B cell (primary cell): ENCODE data around the gene SLIRP. TPM values are rescaled to one million over a fixed set of nuclear protein-coding genes. Genes with fewer than 3 reads are reported as not detected.

Experiments used
- ATAC-seq: fragments of 200-7000 bp; cut with Tn5 transposase; one replicate; pipeline ENCODE4 v1.10.0; 2021; ENCODE audit warnings: low read depth, mild to moderate bottlenecking, moderate number of reproducible peaks, moderate library complexity
- CTCF ChIA-PET: fragments of 350-600 bp; sonication (Branson Sonifier 250); formaldehyde crosslinking; loops from one replicate; lab custom pipeline; 2021; ENCODE audit warnings: antibody characterized with exemption, inconsistent platforms; lab: Charles Lee
- POLR2A ChIA-PET: fragments of 350-600 bp; sonication (Branson Sonifier 250); formaldehyde crosslinking; loops from one replicate; lab custom pipeline; 2021; ENCODE audit warnings: antibody characterized with exemption; lab: Charles Lee
- DNase-seq: peaks from one replicate; pipeline ENCODE4 v3.0.0; 2013
- H2AFZ ChIP-seq: 2 replicates; pipeline ENCODE4 v1.6.1; 2012; ENCODE audit warnings: mild to moderate bottlenecking, low read depth, low read length; ENCODE audit not compliant: insufficient read depth, poor library complexity, severe bottlenecking
- H3K27ac ChIP-seq, 2 donors: 1 replicate in 1 of 2; 2 replicates in 1 of 2; pipeline ENCODE4 v1.5.1; 2012 to 2013; ENCODE audit warnings: low read length in 2 of 2, mild to moderate bottlenecking in 2 of 2, moderate library complexity in 1 of 2
- H3K27me3 ChIP-seq, 4 experiments: fragments of 200-600 bp in 1 of 4; sonication (generic) in 1 of 4; replicated peaks in 1 of 4; 1 replicate in 2 of 4; 2 replicates in 2 of 4; pipeline versions ENCODE4 v1.6.1 to v1.7.0; 2013 to 2016; ENCODE audit warnings: low read length in 3 of 4, mild to moderate bottlenecking in 2 of 4, mixed read lengths in 1 of 4, moderate library complexity in 1 of 4; ENCODE audit not compliant: insufficient read depth in 4 of 4, control insufficient read depth in 3 of 4; ENCODE audit errors: control extremely low read depth in 1 of 4
- H3K36me3 ChIP-seq, 2 experiments: replicated peaks in 1 of 2; 1 replicate in 1 of 2; 2 replicates in 1 of 2; pipeline versions ENCODE4 v1.6.1 to v1.7.1; 2013; ENCODE audit warnings: low read length in 1 of 2; ENCODE audit not compliant: insufficient read depth in 2 of 2, control insufficient read depth in 1 of 2; ENCODE audit errors: control extremely low read depth in 1 of 2, extremely low read depth in 1 of 2
- H3K4me1 ChIP-seq, 2 donors: fragments of 200-600 bp in 1 of 2; sonication (generic) in 1 of 2; 1 replicate in 1 of 2; 2 replicates in 1 of 2; pipeline versions ENCODE4 v1.5.1 to v1.6.1; 2013 to 2017; ENCODE audit warnings: low read length in 2 of 2; ENCODE audit not compliant: control insufficient read depth in 2 of 2, insufficient read depth in 2 of 2
- H3K4me2 ChIP-seq: replicated peaks from 2 replicates; pipeline ENCODE3; 2012; ENCODE audit warnings: mild to moderate bottlenecking, low read depth, low read length; ENCODE audit not compliant: poor library complexity, severe bottlenecking
- H3K4me3 ChIP-seq, 5 experiments: fragments of 200-600 bp in 1 of 5; sonication (generic) in 1 of 5; 1 replicate in 3 of 5; 2 replicates in 2 of 5; pipeline versions ENCODE4 v1.5.1 to v1.7.0; 2011 to 2016; ENCODE audit warnings: low read length in 4 of 5, mild to moderate bottlenecking in 4 of 5, low read depth in 2 of 5, control low read depth in 1 of 5, moderate library complexity in 1 of 5; ENCODE audit not compliant: insufficient read depth in 1 of 5; ENCODE audit errors: control extremely low read depth in 1 of 5, extremely low read depth in 1 of 5
- H3K79me2 ChIP-seq: fragments of 200-600 bp; sonication (generic); one replicate; pipeline ENCODE4 v1.6.0; 2016; ENCODE audit warnings: low read length; ENCODE audit not compliant: control insufficient read depth, insufficient read depth
- H3K9ac ChIP-seq: fragments of 200-600 bp; sonication (generic); 2 replicates; pipeline ENCODE4 v1.6.1; 2017; ENCODE audit warnings: mild to moderate bottlenecking, low read length, moderate library complexity
- H3K9me3 ChIP-seq, 3 donors: one replicate each; pipeline versions ENCODE4 v1.6.1 to v1.7.1; 2013; ENCODE audit warnings: low read length in 2 of 3; ENCODE audit not compliant: control insufficient read depth in 2 of 3, insufficient read depth in 1 of 3; ENCODE audit errors: control extremely low read depth in 1 of 3
- H4K20me1 ChIP-seq: 2 replicates; pipeline ENCODE4 v1.6.0; 2012; ENCODE audit warnings: mild to moderate bottlenecking, low read length; ENCODE audit not compliant: insufficient read depth, control insufficient read depth, poor library complexity, severe bottlenecking
- H3K27ac Mint-ChIP-seq: one replicate; pipeline ENCODE4 v1.8.0; 2021; ENCODE audit warnings: mixed read lengths
- H3K27me3 Mint-ChIP-seq: one replicate; pipeline ENCODE4 v1.8.0; 2021; ENCODE audit warnings: mixed read lengths
- H3K4me1 Mint-ChIP-seq: one replicate; pipeline ENCODE4 v1.8.0; 2021; ENCODE audit warnings: mixed read lengths
- H3K4me3 Mint-ChIP-seq: one replicate; pipeline ENCODE4 v1.8.0; 2021; ENCODE audit warnings: mixed read lengths
- H3K9me3 Mint-ChIP-seq: one replicate; pipeline ENCODE4 v1.8.0; 2022; ENCODE audit warnings: mixed read lengths; ENCODE audit not compliant: insufficient read depth
- CTCF ChIP-seq: fragments of 200-600 bp; IDR thresholded peaks from one replicate; pipeline ENCODE4 v1.8.0; 2022; ENCODE audit warnings: antibody characterized with exemption, mild to moderate bottlenecking
- EZH2 ChIP-seq: IDR thresholded peaks from 2 replicates; pipeline ENCODE4 v1.6.1; 2012; ENCODE audit warnings: borderline replicate concordance, low read depth, mild to moderate bottlenecking, moderate library complexity, low read length; ENCODE audit not compliant: insufficient read depth, poor library complexity, severe bottlenecking
- WGBS: methylation state at CpG from one replicate; pipeline ENCODE4 v1.1.5; 2013; ENCODE audit warnings: missing lambda C conversion rate; ENCODE audit not compliant: insufficient coverage; 5-methylcytosine and 5-hydroxymethylcytosine counted together
- intact Hi-C: fragments of 100-400 bp; cut with micrococcal nuclease; formaldehyde crosslinking; loops from one replicate; pipeline ENCODE4 v1.10.0; 2022
- polyA plus RNA-seq: library from polyadenylated mRNA; depleted of rRNA; stranded (reverse); fragments of >200 nt; gene quantifications from 2 replicates; pipeline ENCODE4 v1.2.3, GENCODE V29; 2012
- total RNA-seq, 2 donors: library from RNA; stranded (reverse); fragments of 120-200 nt in 1 of 2; gene quantifications; 1 replicate in 1 of 2; 2 replicates in 1 of 2; pipeline versions ENCODE4 v1.2.3 to v1.2.4, GENCODE V29; 2013 to 2022

Gene SLIRP
- total and polyA plus RNA-seq, 2 donors (not counting 1 experiment from before 2014, with no cell fraction given) = 33.8 to 36.7 TPM

- no peak overlapping the region for H2AFZ ChIP-seq
- no peaks in the 10 kb centered on the region for H3K27me3 Mint-ChIP-seq
- no peaks in the 10 kb centered on the region for H3K4me1 ChIP-seq
- H3K27ac Mint-ChIP-seq = no peak overlapping the region
- ChIA-PET POLR2A (no interaction called here), CTCF (interaction anchor here (0.8 to 1.0 kb wide), 2 partner anchors 16 to 21 kb away, joined by 3 read pairs; no protein-coding TSS in a partner anchor)
- H3K4me3 ChIP-seq = no peak overlapping the region
- no peak overlapping the region for H3K4me2 ChIP-seq
- ATAC-seq (no peak), DNase-seq (no peak)
- WGBS = no CpG with 5 or more reads among the region's 2 CpGs
- no peak overlapping the region for H3K9ac ChIP-seq
- no peaks in the 10 kb centered on the region for H3K9me3 Mint-ChIP-seq
- peaks cover 11% of the 10 kb centered on the region for H3K4me1 Mint-ChIP-seq
- no peaks in the 10 kb centered on the region for H3K27me3 ChIP-seq
- no peak overlapping the region for H3K27ac ChIP-seq
- peaks cover 25 to 66% of the 10 kb centered on the region in 2 experiments for H3K36me3 ChIP-seq
- peaks cover 57% of the 10 kb centered on the region for H4K20me1 ChIP-seq
- H3K4me3 Mint-ChIP-seq = no peak overlapping the region
- no peaks in the 10 kb centered on the region for H3K9me3 ChIP-seq
- H3K79me2 ChIP-seq = peaks cover 75% of the 10 kb centered on the region
- no peak for TF ChIP-seq EZH2
- no peak for TF ChIP-seq CTCF
- intact Hi-C loops = no loop called here
Observed at GRCh38 chr14:77752266-77752665, 44.4 kb downstream of the SLIRP start.

GRCh38 chr14:77752799-77753516 is 45.1 kb downstream of the SLIRP start:
- TF ChIP-seq CTCF = no peak
- H3K9me3 ChIP-seq = no peaks in the 10 kb centered on the region
- ChIA-PET POLR2A (no interaction called here), CTCF (no interaction called here)
- Mint-ChIP-seq H3K9me3 (no peaks in the 10 kb centered on the region), H3K4me1 (peaks cover 17% of the 10 kb centered on the region), H3K27ac (no peak overlapping the region), H3K4me3 (no peak overlapping the region), H3K27me3 (no peaks in the 10 kb centered on the region)
- no peaks in the 10 kb centered on the region for H3K4me1 ChIP-seq
- peaks cover 82% of the 10 kb centered on the region for H3K79me2 ChIP-seq
- H3K27ac ChIP-seq = no peak overlapping the region
- H3K9ac ChIP-seq = no peak overlapping the region
- WGBS = no CpG with 5 or more reads among the region's 3 CpGs
- H3K27me3 ChIP-seq = no peaks in the 10 kb centered on the region
- H3K36me3 ChIP-seq = peaks cover 25 to 67% of the 10 kb centered on the region in 2 experiments
- H4K20me1 ChIP-seq = peaks cover 64% of the 10 kb centered on the region
- H2AFZ ChIP-seq = no peak overlapping the region
- intact Hi-C loops = no loop called here
- ATAC-seq (no peak), DNase-seq (no peak)
- no peak overlapping the region for H3K4me3 ChIP-seq
- no peak overlapping the region for H3K4me2 ChIP-seq
